DMS79 treated with DMSO at 0.1 percent for 48 hours (cell line): ENCODE results near the gene KCP.

ENCODE experiments used
- DNase-seq: peaks from one replicate; lab custom pipeline; 2025; lab: John Stamatoyannopoulos, UW

KCP gene

DNA sequence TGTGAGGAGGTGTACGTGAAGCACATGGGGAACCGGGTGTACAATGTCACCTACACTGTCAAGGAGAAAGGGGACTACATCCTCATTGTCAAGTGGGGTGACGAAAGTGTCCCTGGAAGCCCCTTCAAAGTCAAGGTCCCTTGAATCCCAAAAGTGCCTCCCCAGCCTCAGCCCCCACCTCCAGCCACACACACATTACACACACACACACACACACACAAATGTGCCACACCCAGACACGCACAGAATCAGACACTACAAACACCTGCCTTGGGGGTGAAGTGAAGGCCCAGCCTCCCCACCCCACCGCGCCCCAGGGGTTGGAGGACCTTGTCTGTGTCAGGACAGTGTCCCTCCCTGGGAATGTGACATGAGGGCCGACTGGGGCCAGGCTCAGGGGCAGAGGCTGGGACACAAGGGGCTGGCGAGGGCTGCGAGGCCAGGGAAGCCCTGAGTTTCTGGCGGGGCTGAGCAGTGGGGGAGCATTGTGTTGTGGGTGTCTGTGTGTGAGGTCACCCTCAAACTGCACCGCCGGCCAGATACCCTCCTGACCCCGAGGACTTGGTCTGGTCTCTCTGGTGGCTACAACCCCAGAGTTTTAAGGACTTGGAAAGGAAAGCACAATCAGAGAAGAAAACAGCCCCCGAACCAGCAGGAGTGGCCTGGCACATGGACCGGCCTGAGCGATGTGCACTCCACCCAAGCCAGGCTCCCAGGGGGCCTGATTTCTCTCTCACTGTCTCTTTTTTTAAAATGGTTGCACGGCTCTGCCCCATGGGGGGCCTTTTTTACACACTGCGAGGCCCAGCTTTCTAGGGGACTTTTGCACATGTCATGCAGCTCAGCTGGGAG is 51.9 kb downstream of the KCP start:
- DNase-seq = no peak

DNA sequence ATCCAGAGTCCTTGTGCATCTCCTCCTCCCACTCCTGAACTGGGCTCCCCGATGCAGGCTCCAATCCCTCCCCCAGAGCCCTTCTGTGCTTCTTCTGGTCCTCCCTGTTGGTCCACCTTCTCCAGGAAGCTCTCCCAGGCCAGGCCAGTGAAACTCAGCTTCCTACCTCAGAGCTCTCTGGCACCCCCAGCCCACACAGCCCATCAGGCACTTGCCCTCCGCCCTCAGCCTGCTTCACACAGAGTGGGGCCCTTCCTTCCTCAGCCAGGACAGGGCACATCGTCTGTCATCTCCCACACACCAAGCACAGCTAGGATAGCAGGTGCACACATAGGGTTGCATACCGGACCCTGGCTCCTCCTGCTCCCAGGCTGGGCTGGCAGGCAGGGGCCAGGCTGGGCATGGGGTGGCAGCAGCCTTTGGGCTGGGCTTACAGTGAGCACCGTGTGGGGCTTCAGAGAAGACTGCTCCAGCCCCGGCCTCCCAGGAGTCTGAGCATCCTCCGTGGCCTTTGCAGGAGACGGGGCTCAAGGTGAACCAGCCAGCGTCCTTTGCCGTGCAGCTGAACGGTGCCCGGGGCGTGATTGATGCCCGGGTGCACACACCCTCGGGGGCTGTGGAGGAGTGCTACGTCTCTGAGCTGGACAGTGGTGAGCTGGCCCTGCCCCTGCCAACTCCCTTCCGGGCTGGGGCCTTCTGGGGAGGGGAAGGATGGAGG is 54.3 kb downstream of the KCP start:
- DNase-seq = no peak

DNA sequence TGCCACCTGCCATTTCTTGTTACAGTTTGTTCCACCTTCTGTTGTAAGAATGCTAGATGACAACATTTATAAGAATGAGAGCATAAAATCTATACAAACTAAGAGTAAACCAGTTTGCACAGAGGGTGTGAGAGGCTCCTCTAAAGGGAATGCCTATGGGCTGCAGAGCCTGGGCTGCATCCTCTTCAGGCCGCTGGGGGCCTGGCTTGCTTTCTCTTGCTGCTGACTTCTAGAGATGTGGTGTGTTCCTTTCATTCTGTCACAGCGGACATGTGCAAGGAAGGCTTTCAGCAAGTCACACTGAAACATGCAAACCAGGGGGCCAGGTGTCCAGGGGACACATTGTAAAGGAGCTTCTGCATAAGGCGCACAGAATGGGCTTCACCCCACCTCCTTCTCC is 55.0 kb downstream of the KCP start:
- no peak for DNase-seq

DNA sequence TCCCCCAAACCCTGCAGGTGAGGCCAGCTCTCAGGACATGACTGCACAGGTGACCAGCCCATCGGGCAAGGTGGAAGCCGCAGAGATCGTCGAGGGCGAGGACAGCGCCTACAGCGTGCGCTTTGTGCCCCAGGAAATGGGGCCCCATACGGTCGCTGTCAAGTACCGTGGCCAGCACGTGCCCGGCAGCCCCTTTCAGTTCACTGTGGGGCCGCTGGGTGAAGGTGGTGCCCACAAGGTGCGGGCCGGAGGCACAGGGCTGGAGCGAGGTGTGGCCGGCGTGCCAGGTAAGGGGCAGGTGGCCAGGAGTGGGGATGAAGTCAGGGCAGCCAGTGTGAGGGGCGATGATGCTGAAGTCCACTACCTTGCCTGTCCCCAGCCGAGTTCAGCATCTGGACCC is 56.1 kb downstream of the KCP start:
- no peak for DNase-seq

DNA sequence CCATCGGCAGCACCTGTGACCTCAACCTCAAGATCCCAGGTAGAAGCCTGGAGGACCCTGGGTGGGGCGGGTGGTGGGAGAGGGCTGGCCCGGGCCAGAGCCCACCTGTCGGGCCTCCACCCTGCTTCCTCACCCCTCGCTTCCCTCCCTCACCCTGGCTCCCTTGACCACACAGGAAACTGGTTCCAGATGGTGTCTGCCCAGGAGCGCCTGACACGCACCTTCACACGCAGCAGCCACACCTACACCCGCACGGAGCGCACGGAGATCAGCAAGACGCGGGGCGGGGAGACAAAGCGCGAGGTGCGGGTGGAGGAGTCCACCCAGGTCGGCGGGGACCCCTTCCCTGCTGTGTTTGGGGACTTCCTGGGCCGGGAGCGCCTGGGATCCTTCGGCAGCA is 56.7 kb downstream of the KCP start:
- DNase-seq = no peak

DNA sequence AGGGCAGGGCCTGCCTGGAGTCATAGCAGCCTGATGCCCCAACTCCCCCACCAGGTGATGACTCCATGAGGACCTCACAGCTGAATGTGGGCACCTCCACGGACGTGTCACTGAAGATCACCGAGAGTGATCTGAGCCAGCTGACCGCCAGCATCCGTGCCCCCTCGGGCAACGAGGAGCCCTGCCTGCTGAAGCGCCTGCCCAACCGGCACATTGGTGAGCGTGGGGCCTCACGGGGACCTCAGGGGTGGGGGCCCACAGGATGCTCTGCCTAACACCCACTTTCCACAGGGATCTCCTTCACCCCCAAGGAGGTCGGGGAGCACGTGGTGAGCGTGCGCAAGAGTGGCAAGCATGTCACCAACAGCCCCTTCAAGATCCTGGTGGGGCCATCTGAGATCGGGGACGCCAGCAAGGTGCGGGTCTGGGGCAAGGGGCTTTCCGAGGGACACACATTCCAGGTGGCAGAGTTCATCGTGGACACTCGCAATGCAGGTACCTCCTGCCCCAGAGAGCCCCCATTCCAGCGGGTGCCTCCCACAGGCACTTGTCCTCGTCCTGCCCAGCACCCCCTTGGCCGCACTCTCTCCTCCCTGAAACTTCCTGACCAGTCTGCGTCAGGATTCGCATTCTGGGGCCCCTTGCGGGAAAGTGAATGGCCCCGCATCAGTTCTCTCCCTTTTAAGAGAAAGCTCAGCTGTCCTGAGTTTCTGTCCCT is 57.8 kb downstream of the KCP start:
- DNase-seq = no peak

DNA sequence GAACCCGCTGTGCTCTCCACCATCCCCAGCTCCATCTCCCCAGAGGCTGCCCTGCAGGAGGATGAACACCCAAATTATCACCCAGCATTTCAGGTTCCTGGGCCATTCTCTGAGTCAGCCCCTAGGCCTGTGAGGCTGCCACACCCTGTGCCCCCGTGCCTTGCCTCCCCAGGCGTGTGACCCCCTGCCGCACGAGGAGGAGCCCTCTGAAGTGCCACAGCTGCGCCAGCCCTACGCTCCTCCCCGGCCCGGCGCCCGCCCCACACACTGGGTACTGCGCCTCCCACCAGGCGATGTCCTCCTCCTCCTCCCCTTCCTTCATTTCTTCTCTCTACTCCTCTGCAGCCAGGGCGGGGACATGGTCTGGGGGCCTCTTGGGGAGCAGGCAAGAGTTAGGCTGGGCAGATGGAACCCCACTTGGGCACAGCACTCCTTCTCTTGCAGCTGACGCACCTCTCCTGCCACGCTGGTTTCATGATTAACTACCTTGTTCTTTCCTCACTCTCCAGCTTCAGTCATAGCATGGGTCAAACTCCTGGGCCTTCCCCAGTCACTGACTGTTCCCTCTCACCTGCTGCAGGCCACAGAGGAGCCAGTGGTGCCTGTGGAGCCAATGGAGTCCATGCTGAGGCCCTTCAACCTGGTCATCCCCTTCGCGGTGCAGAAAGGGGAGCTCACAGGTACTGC is 60.6 kb downstream of the KCP start:
- no peak for DNase-seq

DNA sequence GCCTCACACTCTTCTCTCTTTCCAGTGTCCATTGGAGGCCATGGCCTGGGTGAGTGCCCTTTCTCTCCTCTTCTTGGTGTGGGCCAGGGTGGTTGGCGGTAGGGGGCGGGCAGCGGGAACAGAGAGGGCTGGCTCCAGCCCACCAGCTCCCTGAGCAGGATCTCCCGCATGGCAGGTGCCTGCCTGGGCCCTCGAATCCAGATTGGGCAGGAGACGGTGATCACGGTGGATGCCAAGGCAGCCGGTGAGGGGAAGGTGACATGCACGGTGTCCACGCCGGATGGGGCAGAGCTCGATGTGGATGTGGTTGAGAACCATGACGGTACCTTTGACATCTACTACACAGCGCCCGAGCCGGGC is 61.4 kb downstream of the KCP start:
- no peak for DNase-seq

DNA sequence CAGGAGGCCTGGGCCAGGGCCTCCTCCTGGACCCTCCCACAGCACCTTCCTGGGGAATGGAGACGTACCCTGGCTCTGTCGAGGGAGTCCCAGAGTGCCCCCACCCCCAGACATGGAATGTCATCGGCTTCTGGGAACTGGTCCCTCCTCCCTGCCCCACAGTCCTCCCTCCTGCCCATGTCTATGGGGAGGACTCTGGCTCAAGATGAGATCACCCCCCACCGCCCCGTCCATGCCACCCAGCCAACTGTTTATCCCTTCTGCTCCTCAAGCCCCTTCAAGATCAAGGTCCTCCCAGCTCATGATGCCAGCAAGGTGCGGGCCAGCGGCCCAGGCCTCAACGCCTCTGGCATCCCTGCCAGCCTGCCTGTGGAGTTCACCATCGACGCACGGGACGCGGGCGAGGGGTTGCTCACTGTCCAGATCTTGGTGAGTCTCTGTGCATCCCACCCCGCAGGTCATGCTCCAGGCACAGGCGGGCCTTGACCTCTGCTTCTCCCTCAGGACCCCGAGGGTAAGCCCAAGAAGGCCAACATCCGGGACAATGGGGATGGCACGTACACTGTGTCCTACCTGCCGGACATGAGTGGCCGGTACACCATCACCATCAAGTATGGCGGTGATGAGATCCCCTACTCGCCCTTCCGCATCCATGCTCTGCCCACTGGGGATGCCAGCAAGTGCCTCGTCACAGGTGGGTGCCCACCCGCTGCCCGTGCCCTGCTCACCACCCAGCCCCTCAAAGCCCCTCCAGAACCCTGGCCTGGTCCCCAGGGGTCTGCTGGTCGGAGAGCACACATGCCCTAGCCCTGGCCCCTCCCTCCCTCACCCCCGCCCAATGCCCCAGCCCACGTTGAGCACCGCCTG is 62.0 kb downstream of the KCP start:
- DNase-seq = no peak

DNA sequence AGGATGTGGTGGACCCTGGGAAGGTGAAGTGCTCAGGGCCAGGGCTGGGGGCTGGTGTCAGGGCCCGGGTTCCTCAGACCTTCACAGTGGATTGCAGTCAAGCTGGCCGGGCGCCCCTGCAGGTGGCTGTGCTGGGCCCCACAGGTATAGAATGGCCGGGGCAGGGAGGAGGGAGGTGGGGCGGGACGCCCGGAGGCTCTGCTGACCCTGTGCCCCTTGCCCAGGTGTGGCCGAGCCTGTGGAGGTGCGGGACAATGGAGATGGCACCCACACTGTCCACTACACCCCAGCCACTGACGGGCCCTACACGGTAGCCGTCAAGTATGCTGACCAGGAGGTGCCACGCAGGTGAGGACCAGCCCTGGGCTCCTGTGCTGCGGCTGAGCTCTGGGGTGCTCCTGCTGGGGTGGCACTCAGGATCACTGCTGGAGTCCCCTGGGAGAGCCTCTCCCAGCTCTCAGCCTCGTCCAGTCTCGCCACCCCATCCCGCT is 62.7 kb downstream of the KCP start:
- DNase-seq = no peak

DNA sequence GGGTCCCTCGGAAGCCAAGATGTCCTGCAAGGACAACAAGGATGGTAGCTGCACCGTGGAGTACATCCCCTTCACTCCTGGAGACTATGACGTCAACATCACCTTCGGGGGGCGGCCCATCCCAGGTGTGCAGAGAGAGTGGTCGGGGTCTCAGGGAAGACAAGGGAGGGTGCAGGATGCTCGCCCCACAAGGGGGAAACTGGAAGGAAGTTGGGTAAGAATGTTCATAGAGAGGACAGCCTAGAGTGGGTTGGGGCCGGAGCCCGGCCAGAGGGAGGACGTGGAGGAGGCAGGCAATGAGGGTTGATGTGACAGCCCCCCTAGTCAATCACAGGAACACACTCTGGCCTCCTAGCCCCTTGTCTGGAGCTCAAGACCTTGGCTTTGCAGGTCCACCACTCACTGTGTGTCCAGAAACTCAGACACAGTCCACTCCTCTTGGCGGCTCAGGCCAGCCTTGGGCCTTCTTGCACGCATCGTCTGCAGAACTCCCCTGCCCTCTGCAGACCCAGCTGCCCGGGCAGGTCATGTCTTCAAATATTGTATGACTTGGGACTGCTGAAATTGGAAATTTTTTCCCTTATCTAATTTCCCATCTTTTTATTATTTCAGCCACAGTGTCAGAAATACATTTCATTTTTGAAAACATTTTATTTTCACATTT is 63.6 kb downstream of the KCP start:
- DNase-seq = no peak

DNA sequence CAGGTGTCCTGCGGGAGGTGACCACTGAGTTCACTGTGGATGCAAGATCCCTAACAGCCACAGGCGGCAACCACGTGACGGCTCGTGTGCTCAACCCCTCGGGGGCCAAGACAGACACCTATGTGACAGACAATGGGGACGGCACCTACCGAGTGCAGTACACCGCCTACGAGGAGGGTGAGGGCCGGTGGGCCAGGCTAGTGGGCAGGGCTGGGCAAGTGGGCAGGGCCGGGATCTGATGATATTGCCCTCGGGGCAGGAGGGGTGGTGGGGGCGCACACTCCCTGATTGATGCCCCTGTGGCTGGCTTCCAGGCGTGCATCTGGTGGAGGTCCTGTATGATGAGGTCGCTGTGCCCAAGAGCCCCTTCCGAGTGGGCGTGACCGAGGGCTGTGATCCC is 64.5 kb downstream of the KCP start:
- no peak for DNase-seq

DNA sequence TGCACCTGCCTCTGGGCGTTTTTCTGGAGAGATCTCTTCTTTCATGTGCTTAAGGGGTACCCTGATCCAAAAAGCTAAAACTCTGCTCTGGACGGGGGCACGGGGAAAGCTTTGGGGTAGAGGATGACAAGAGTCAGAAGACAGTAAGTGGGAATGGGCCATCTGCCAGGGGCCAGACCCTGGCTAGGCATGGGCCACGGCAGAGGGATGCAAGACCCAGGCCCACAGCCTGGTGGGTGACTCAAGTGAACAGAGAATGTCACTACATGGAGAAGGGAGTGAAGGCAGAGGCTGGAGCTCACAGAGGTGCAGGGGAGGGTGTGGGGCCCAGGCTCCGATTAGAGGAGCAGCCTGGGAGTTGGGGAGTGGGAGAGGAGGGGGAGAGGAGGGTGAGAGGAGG is 65.0 kb downstream of the KCP start:
- no peak for DNase-seq

DNA sequence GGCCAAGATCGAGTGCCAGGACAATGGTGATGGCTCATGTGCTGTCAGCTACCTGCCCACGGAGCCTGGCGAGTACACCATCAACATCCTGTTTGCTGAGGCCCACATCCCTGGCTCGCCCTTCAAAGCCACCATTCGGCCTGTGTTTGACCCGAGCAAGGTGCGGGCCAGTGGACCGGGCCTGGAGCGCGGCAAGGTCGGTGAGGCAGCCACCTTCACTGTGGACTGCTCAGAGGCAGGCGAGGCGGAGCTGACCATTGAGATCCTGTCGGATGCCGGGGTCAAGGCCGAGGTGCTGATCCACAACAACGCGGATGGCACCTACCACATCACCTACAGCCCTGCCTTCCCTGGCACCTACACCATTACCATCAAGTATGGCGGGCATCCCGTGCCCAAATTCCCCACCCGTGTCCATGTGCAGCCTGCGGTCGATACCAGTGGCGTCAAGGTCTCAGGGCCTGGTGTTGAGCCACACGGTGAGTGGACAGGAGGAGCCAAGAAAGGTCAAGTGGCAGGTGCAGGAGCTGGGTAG is 65.7 kb downstream of the KCP start:
- DNase-seq = no peak

DNA sequence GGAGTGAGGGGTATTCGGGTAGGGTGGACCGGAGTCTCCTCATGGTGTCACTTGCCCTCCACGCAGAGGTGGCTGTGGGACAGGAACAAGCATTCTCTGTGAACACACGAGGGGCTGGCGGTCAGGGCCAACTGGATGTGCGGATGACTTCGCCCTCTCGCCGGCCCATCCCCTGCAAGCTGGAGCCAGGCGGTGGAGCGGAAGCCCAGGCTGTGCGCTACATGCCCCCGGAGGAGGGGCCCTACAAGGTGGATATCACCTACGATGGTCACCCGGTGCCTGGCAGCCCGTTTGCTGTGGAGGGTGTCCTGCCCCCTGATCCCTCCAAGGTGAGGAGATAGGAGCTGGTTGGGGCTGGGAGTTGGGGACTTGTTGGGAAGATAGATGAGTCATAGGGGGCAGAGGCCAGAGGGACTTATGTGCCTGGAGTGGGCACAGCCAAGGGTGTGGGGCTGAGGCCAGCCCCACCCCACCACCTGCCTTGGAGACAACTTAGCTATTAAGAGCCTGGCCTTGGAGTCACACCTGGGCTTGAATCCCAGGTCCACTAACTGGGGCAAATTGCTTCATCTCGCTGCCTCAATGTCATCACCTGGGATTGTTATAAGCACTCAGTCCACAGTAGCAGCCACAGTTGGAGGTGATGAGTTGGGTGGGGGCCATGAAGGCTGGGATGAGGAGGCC is 66.4 kb downstream of the KCP start:
- DNase-seq = no peak

DNA sequence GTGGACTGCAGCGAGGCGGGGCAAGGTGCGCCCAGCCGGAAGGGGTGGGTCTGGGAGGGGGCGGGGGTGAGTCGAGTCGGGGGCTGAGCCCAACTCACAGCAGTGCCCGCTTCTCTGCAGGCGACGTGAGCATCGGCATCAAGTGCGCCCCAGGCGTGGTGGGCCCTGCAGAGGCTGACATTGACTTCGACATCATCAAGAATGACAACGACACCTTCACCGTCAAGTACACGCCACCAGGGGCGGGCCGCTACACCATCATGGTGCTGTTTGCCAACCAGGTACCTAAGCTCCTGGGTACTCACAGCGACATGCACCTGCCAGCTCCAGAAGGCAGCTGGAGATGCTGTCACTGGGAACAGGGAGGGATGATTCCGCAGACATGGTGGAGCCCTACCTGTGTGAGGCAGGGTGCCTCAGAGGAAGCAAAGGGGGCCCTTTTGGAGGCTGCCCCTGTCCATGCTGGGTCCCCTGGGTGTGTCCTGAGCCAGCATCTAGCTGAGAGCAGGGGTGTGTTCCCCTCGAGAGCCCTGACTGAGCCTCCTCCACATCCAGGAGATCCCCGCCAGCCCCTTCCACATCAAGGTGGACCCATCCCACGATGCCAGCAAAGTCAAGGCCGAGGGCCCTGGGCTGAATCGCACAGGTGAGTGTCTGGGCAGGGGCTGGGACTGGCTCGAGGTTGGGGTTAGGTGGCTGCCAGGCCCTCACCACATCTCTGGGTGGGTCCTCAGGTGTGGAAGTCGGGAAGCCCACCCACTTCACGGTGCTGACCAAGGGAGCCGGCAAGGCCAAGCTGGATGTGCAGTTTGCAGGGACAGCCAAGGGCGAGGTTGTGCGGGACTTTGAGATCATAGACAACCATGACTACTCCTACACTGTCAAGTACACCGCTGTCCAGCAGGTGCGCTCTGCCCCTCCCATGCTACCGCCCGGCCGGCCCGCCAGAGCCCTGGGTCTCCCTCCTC is 67.6 kb downstream of the KCP start:
- DNase-seq = no peak

DNA sequence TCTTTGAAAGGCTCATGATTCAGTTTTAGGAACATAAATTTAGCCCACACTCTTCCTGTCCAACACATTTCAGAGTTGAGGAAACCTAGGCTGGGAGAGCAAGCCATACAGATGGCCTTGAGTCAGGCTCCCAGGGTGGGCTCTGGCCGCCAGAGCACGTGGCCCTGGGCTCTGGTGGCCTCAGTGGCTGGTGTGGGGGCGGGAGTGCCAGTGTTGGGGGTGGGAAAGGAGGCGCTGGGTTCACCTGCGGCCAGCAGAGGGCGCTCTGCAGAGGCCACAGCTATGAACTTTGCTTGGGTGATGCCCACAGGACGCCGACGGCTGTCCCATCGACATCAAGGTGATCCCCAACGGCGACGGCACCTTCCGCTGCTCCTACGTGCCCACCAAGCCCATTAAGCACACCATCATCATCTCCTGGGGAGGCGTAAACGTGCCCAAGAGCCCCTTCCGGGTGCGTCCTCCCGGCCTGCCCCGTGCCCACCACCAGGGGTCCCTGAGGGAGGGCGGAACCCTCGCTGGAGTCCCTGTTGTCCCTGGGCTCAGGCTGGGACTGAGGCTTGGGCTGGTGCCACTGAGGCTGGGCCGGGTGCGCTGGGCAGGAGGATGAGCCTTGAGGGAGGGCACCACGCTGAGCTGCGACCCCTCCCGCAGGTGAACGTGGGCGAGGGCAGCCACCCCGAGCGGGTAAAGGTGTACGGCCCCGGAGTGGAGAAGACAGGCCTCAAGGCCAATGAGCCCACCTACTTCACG is 68.4 kb downstream of the KCP start:
- DNase-seq = no peak

DNA sequence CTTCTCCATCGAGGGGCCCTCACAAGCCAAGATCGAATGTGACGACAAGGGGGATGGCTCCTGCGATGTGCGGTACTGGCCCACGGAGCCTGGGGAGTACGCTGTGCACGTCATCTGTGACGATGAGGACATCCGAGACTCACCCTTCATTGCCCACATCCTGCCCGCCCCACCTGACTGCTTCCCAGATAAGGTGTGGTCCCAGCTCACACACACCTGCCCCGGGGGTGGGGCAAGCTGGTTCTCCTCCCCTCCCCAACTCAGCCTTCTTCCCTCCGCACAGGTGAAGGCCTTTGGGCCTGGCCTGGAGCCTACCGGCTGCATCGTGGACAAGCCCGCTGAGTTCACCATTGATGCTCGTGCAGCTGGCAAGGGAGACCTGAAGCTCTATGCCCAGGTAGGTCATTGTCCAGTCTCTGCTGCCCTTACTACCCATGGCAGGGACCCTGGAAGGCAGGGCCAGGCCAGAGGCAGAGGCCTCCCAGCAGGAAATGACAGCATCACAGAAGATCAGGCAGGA is 69.3 kb downstream of the KCP start:
- no peak for DNase-seq
